HTR-8/SVneo (cell line): ENCODE results near the gene ODAD2.
"Not testable (repeated sequence)": the region's sequence is repeated elsewhere in the genome, so short reads cannot be mapped to it uniquely, and the experiment has no call there.

Experiments
- DNase-seq: peaks from one replicate; pipeline ENCODE4 v3.0.0; 2011; ENCODE audit warnings: low spot score, mixed read lengths; ENCODE audit not compliant: insufficient read length
- FAIRE-seq: peaks from 2 replicates; lab custom pipeline; 2011; peaks lifted over from hg19 to GRCh38; lab: Jason Lieb, UNC

Gene ODAD2

GRCh38 chr10:27998954-27999275, at the start of gene ODAD2:
TSS of gene ODAD2 (minus strand) at chr10:27999079. CDS start at chr10:27995142, 3,937 bp downstream.
- FAIRE-seq (no peak), DNase-seq (no peak)

- no peak for DNase-seq
- FAIRE-seq, result no peak
Measured at GRCh38 chr10:28047061-28047460, 48.2 kb upstream of the ODAD2 start.

GRCh38 chr10:28046579-28046978, 47.7 kb upstream of the ODAD2 start:
- no peak for DNase-seq

GRCh38 chr10:28043941-28044340, 45.1 kb upstream of the ODAD2 start:
- no peak for FAIRE-seq
- no peak for DNase-seq

More at GRCh38 chr10:28046579-28046978, 47.7 kb upstream of the ODAD2 start:
- FAIRE-seq, result no peak

GRCh38 chr10:28036587-28036986, 37.7 kb upstream of the ODAD2 start:
- DNase-seq (peak; percentile 2), FAIRE-seq (no peak)

GRCh38 chr10:28020993-28021982, 22.4 kb upstream of the ODAD2 start:
- no peak for FAIRE-seq
- no peak for DNase-seq

- no peak for DNase-seq
Measured at GRCh38 chr10:28020080-28020860, 21.4 kb upstream of the ODAD2 start.

GRCh38 chr10:28014651-28015050, 15.8 kb upstream of the ODAD2 start:
- no peak for FAIRE-seq

More at GRCh38 chr10:28020080-28020860, 21.4 kb upstream of the ODAD2 start:
- no peak for FAIRE-seq

GRCh38 chr10:28012990-28013515, 14.2 kb upstream of the ODAD2 start:
- no peak for FAIRE-seq
- no peak for DNase-seq

More at GRCh38 chr10:28014651-28015050, 15.8 kb upstream of the ODAD2 start:
- no peak for DNase-seq

- DNase-seq (no peak), FAIRE-seq (no peak)
Measured at GRCh38 chr10:28010821-28011220, 11.9 kb upstream of the ODAD2 start.

- FAIRE-seq (no peak), DNase-seq (no peak)
Measured at GRCh38 chr10:28008054-28008453, 9.2 kb upstream of the ODAD2 start.

- DNase-seq, result no peak
- FAIRE-seq, result no peak
Measured at GRCh38 chr10:28001353-28001752, 2.5 kb upstream of the ODAD2 start.

GRCh38 chr10:27998178-27998953, 513 bp downstream of the ODAD2 start:
- FAIRE-seq (peak; percentile 96), DNase-seq (peak; percentile 44)

GRCh38 chr10:27997865-27998177, 1.1 kb downstream of the ODAD2 start:
- FAIRE-seq (no peak), DNase-seq (no peak)

GRCh38 chr10:27995311-27995710, 3.6 kb downstream of the ODAD2 start:
- DNase-seq (no peak), FAIRE-seq (no peak)

GRCh38 chr10:27989357-27989756, 9.5 kb downstream of the ODAD2 start:
- not testable (repeated sequence) for DNase-seq, FAIRE-seq

GRCh38 chr10:27986821-27987220, 12.1 kb downstream of the ODAD2 start:
- DNase-seq (no peak), FAIRE-seq (no peak)

- no peak for FAIRE-seq
- DNase-seq, result no peak
Measured at GRCh38 chr10:27982875-27983543, 15.9 kb downstream of the ODAD2 start.

- DNase-seq, result no peak
- no peak for FAIRE-seq
Measured at GRCh38 chr10:27981744-27982143, 17.1 kb downstream of the ODAD2 start.

- DNase-seq, FAIRE-seq: not testable (repeated sequence)
Measured at GRCh38 chr10:27970795-27971194, 28.1 kb downstream of the ODAD2 start.
